Stimulated activated CD4-positive, alpha-beta T cell treated with anti-CD3 and anti-CD28 coated beads, Interleukin-2, amount 100 ng/mL, for 24 hours (primary cell): ENCODE data around the gene SENP8.
"Not testable (repeated sequence)": the region's sequence is repeated elsewhere in the genome, so short reads cannot be mapped to it uniquely, and the experiment has no call there.

ENCODE experiments used
- DNase-seq, 2 donors: peaks; one replicate each; pipeline ENCODE4 v3.0.0-alpha.2; 2020

SENP8 gene

DNA sequence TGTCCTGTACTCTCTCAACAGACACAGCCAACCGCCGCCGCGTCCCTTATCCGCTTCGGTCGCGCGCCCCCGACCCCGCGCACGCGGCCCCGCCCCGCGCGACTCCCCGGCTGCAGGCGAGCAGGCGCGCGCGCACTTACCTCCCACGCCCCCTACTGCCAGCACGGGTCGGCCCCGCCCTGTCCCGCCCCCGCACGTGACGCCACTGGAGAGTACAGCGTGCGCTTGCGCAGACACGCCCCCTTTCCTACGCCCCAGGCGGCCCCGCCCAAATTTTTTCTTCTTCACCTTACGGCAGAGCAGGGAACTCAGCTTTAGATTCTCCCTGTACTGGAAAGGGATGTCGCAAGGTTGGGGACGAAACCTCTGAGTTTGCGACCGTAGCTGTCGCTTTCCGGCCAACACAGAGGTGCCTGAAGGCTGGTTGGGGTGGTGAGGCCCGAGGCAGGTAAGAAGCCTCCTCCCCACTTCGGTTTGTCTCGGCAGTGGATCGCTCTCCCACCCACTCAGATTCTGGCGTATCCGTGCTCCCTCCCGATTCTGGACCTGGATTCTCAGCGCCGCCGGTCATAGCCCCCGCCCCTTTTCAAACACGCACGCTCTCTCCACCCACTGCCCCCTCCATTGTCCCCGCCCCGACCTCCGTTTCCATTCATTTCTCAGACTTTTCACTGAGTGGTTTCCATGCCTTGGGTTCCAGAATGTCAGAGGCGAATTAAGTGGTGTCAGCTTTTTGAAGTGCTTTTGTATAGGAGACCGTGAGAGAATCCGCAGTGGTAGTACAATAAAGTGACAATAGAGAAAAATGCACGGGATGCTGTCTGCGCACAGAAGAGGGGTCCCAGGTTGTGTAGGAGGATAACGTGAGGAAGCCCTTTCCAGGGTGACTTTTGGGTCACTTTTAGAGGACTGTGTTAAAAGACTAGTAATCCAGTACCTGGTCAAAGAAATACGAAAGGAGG is at the start of gene SENP8, which contains the start of gene MYO9A:
Gene SENP8, plus strand, starts transcription at position 387 of the 962 bp plus-strand sequence. CDS start 21,221 bp downstream, outside the sequence.
Gene MYO9A, minus strand, starts transcription at position 134 of the 962 bp plus-strand sequence. CDS start 71,587 bp downstream, outside the sequence.
- DNase-seq: peak; percentile 99

DNA sequence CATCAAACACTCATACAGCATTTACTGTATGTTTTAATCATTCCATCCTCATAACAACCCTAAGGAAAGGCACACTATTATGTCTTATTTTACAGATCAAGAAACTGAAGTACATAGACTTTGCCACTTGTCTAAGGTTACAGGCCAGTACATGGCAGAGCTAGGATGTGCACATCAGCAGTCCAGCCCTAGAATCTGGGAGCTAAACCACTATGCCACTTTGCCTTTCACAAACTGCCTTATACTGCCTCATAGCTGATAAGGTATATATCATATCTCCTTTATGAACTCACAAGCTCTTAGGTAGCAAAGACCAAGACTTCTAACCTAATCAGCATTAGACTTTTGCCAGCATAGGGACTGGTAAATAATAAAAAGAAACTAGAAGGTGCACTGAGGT is 49.3 kb upstream of the SENP8 start:
- no peak for DNase-seq

DNA sequence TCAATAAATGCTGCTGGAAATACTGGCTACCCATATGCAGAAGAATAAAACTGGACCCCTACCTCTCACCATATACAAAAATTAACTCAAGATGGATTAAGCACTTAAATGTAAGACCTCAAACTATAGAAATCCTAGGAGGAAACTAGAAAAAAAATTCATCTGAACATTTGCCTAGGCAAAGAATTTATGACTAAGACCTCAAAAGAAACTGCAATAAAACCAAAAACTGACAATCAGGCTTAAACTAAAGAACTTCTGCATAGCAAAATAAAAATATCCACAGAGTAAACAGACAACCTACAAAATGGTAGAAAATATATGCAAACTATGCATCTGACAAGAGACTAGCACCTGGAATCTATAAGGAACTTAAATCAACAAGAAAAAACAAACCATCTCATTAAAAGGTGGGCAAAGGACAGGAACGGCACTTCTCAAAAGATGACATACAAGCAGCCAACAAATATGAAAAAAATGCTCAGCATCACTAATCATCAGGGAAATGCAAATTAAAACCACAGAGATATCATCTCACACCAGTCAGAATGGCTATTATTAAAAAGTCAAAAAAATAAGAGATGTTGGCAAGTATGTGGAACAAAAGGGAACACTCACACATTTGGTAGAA is 47.3 kb upstream of the SENP8 start:
- no peak for DNase-seq

- not testable (repeated sequence) for DNase-seq
These were observed 46.8 kb upstream of the SENP8 start for GRCh38 chr15:72071448-72071825.

- DNase-seq: no peak
These were observed 43.7 kb upstream of the SENP8 start for GRCh38 chr15:72074335-72075060.

GRCh38 chr15:72077950-72078349 is 40.3 kb upstream of the SENP8 start:
- DNase-seq: no peak

DNA sequence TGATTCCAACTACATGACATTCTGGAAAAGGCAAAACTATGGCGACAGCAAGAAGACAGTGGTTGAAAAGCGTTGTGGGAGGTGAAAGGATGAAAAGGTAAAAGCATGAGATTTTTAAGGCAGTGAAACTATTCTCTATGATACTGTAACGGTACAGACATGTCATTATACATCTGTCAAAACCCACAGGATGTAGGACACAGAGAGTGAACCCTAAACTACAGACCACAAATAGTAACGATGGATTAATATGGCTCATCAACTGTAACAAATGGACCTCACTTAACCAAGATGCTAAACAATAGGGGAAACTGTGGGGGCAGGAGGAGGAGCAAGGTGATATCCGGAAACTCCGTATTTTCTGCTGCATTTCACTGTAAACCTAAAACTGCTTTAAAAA is 39.3 kb upstream of the SENP8 start:
- DNase-seq: no peak

DNA sequence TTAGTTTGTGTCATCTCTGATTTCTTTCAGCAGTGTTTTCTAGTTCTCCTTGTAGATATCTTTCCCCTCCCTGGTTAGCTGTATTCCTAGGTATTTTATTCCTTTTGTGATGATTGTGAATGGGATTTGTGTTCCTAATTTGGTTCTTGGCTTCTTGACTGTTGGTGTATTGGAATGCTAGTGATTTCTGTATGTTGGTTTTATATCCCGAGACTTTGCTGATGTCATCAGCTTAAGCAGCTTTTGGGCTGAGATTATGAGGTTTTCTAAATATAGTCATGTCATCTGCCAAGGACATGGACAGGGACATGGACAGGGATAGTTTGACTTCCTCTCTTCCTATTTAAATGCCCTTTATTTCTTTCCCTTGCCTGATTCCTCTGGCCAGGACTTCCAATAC is 36.0 kb upstream of the SENP8 start:
- DNase-seq: no peak

DNA sequence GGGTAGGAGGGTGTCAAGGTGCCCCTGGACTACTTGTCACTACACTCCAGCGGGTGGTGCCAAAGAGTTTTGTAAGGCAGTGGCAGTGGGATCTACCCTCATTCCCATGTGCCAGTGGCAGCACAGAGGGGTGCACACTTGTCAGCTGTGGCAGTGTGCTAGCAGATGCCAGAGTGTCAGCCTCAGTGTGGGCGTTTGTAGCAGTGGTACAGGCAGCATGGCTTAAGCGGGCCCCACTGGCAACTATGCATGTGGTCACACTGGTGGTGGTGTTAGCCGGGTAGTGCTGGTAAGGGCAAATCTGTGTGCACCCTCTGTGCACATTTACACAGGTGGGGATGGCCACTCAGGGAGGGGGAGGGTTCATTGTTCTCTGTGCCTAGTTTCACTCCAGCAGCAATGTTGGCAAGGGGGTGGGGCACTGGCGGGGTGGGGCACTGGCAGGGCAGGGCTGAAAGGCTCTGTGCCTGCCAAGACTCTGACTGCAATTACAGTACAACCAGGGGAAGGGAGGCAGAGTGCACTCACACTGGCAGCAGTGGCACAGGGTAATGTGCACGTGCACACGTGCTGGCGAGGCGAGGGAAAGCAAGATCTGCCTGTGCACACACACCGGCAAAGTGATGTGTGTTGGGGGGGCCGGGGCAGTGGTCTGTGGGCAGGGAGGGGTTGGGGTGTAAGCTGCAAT is 32.0 kb upstream of the SENP8 start:
- DNase-seq: no peak

DNA sequence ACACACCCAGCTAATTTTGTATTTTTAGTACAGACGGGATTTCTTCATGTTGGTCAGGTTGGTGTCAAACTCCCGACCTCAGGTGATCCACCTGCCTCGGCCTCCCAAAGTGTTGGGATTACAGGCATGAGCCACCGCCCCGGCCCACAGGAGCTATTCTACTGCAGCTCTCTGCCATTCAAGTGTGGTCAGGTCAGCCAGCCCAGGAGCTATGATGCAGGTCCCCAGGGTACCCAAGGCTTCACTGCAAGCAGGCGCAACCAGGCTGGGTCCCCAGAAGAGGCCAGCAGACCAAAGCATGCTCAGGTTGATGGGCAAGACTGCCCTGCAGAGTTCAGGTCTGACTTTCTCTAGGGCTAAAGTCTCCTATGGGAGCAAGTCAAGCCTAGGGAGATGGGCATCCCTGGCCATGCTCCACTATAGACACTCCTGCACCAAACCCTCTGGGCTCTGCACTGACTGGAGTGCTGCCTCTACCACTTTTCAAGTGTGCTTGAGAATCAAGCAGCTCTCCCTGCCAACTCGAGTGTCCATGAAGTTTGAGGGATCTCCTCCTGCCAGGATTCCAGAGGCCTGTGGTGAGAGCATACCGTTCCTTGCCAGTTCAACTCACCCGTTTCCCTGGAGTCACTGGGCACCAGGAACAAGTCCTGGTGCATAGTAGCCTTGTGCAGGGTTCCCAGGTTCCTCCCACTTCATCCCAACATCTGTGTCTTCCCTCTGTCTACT is 31.1 kb upstream of the SENP8 start:
- DNase-seq: no peak

DNA sequence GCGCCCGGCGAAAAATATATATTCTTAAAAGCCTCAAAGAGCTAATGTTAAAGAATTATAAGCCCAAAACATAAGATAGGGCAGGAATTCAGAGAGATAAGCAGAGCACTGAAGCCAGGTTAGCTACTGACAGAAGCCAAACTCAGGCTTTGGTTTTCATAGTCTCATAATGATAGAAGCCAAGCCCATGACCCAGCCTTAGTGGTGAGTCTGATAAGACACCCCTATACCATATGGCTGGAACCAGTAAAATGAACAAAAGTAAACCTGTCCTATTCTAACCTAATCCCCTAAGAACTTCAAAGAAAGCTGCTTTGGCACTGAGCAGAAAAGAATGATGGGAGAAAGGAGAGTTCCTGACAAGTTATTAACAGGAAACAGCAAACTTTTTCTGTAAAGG is 26.2 kb upstream of the SENP8 start:
- DNase-seq: no peak

GRCh38 chr15:72092691-72093090 is 25.5 kb upstream of the SENP8 start:
- no peak for DNase-seq

DNA sequence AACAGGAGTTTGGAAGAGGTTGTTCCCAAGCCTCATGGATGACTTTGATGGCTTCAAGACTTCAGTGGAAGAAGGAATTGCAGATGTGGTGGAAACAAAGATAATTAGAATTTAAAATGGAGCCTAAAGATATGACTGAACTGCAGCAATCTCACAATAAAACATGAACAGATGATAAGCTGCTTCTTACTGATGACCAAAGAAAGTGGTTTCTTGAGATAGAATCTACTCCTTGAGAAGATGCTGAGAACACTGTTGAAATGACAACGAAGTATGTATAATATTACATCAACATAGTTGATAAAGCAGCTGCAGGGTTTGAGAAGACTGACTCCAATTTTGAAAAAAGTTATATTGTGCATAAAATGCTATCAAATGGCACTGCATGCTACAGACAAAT is 21.4 kb upstream of the SENP8 start:
- no peak for DNase-seq

DNA sequence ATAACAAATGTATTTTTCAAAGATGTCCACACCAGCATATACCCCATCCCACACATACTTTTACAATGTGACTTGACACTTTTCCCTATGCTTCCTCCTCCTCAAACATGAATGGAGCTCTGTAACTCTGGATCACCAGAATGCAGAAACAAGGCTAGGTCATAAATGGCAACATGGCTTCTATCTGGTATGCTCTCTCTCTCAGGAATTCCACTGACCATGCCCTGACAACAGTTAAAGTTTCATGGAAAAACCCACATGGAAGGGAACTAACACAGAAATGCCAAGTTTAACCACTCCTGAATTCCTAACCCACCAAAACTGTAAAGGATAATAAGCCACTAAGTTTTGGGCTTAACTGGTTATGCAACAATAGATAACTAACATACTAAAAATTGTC is 20.2 kb upstream of the SENP8 start:
- no peak for DNase-seq

DNA sequence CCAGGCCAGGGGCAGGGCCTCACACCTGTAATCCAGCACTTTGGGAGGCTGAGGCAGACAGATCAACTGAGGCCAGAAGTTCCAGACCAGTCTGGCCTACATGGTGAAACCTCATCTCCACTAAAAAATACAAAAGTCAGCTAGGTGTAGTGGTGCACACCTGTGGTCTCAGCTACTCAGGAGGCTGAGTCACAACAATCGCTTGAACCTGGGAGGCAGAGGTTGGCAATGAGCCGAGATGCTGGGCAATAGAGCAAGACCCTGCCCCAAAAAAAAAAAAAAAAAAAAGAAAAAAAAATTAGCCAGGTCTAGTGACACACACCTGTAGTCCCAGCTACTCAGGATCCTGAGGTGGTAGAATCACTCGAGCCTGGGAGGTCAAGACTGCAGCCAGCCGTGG is 19.0 kb upstream of the SENP8 start:
- DNase-seq: no peak

- DNase-seq: not testable (repeated sequence)
These were observed 17.7 kb upstream of the SENP8 start for GRCh38 chr15:72100551-72100950.

DNA sequence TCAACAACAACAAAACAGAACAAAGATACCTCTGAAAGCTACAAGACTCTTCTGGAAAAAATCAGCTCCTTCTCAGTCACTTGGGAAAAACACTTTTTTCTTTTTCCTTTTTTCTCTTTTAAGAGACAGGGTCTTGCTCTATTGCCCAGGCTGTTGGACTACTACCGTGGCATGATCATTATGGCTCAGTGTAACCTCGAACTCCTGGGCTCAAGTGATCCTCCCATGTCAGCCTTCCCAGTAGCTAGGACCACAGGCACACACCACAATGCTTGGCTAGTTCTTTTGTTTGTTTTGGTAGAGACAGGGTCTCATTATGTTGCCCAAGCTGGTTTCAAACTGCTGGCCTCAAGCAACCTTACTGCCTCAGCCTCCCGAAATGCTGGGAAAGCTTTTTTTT is 13.1 kb upstream of the SENP8 start:
- no peak for DNase-seq

GRCh38 chr15:72106068-72106467 is 12.1 kb upstream of the SENP8 start:
- no peak for DNase-seq

DNA sequence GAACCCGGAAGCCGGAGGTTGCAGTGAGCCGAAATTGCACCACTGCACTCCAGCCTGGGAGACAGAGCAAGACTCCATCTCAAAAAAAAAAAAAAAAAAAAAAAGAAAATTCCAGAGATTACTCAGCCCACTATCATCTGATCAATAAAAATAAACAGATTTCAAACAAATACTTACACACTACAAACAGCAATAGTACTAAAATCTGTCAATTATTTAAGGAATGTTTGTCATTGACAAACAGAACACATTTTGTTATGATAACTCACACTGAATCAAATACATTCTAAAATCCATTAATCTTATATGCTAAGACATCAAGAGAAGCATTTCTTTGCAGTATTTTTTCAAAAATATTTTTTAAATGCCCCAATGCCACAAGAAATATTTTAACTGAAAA is 7.8 kb upstream of the SENP8 start:
- DNase-seq: no peak

DNA sequence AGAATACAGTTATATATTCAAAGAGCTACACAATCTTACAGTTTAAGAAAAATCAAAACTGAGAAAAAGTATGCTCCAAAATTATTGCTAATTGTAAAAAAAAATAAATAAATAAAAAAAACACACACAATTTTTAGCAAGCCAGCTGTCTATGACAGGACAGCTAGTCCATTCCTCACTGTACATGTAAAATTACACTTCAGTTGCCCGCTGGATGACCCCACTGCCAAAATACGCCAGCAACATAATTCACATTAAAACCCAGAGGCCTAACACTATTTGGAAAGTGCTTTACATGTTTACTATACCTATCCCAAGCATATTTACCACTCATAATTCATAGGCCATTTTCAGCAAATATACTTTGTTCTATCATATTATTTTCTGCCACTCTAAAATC is 6.1 kb upstream of the SENP8 start:
- no peak for DNase-seq

GRCh38 chr15:72112805-72113204 is 5.4 kb upstream of the SENP8 start:
- DNase-seq: no peak
